H1 (cell line): ENCODE data around the gene MPPED1. TPM values are rescaled to one million over a fixed set of nuclear protein-coding genes. Genes with fewer than 3 reads are reported as not detected.
A peak's percentile ranks its signal among the peaks of the same experiment; 100 is the strongest.

Source experiments
- CTCF ChIA-PET: fragments of 300-600 bp; sonication (Branson Sonifier 250); formaldehyde crosslinking; loops from one replicate; lab custom pipeline; 2021; ENCODE audit not compliant: partially characterized antibody; lab: Charles Lee
- POLR2A ChIA-PET: fragments of 300-600 bp; sonication (Branson Sonifier 250); formaldehyde crosslinking; loops from one replicate; lab custom pipeline; 2021; ENCODE audit warnings: inconsistent platforms; ENCODE audit not compliant: partially characterized antibody; lab: Charles Lee
- DNase-seq, 2 experiments: peaks; one replicate each; pipeline versions ENCODE4 v3.0.0 to v3.0.0-alpha.2; 2010 to 2022; ENCODE audit warnings: low spot score in 2 of 2, low read depth in 1 of 2, mixed read lengths in 1 of 2
- FAIRE-seq: peaks from 2 replicates; lab custom pipeline; 2011; peaks lifted over from hg19 to GRCh38; lab: Jason Lieb, UNC
- H2AFZ ChIP-seq: 2 replicates; pipeline ENCODE4 v1.8.1; 2012; ENCODE audit warnings: low read length, inconsistent platforms
- H2AK5ac ChIP-seq: 2 replicates; pipeline ENCODE4 v1.6.1; 2013; ENCODE audit warnings: low read depth, low read length
- H2BK120ac ChIP-seq: replicated peaks from 2 replicates; pipeline ENCODE3; 2013; ENCODE audit warnings: low read depth, low read length, inconsistent platforms
- H2BK12ac ChIP-seq: 2 replicates; pipeline ENCODE4 v1.6.1; 2013; ENCODE audit warnings: low read depth, low read length
- H2BK15ac ChIP-seq: 2 replicates; pipeline ENCODE4 v1.6.1; 2013; ENCODE audit warnings: low read length
- H2BK20ac ChIP-seq: 2 replicates; pipeline ENCODE4 v1.6.1; 2013; ENCODE audit warnings: low read length
- H2BK5ac ChIP-seq: 2 replicates; pipeline ENCODE4 v1.6.1; 2013; ENCODE audit warnings: low read depth, low read length
- H3K14ac ChIP-seq: 2 replicates; pipeline ENCODE4 v1.6.1; 2013; ENCODE audit warnings: inconsistent platforms; ENCODE audit not compliant: insufficient read length
- H3K18ac ChIP-seq: 2 replicates; pipeline ENCODE4 v1.6.1; 2013; ENCODE audit warnings: low read length; ENCODE audit errors: extremely low read depth
- H3K23ac ChIP-seq: 2 replicates; pipeline ENCODE4 v1.6.1; 2013; ENCODE audit warnings: inconsistent platforms; ENCODE audit not compliant: insufficient read length
- H3K23me2 ChIP-seq: 2 replicates; pipeline ENCODE4 v1.6.1; 2013; ENCODE audit warnings: low read depth, low read length
- H3K27ac ChIP-seq: 2 replicates; pipeline ENCODE4 v1.6.1; 2011; ENCODE audit warnings: low read depth, low read length, inconsistent platforms
- H3K27me3 ChIP-seq, 4 experiments: replicated peaks in 1 of 4; 1 replicate in 1 of 4; 2 replicates in 3 of 4; pipeline versions ENCODE4 v1.6.1 to v1.8.1; 2011 to 2013; ENCODE audit warnings: low read length in 3 of 4, mild to moderate bottlenecking in 3 of 4, inconsistent platforms in 2 of 4, mixed read lengths in 2 of 4, moderate library complexity in 1 of 4; ENCODE audit not compliant: control insufficient read depth in 3 of 4, insufficient read depth in 3 of 4; ENCODE audit errors: extremely low read depth in 1 of 4
- H3K36me3 ChIP-seq, 4 experiments: 2 replicates each; pipeline versions ENCODE4 v1.6.1 to v1.8.1; 2011 to 2013; ENCODE audit warnings: mild to moderate bottlenecking in 4 of 4, low read length in 3 of 4, moderate library complexity in 2 of 4, control low read depth in 1 of 4, inconsistent platforms in 1 of 4; ENCODE audit not compliant: insufficient read depth in 4 of 4, control insufficient read depth in 2 of 4
- H3K4ac ChIP-seq: replicated peaks from 2 replicates; pipeline ENCODE3; 2013; ENCODE audit warnings: low read length, low read depth, mixed read lengths, inconsistent platforms; ENCODE audit not compliant: insufficient read length
- H3K4me1 ChIP-seq, 4 experiments: replicated peaks in 1 of 4; 1 replicate in 1 of 4; 2 replicates in 3 of 4; pipeline versions ENCODE4 v1.6.1 to v1.8.1; 2011 to 2013; ENCODE audit warnings: low read length in 3 of 4, inconsistent platforms in 2 of 4, mixed read lengths in 1 of 4; ENCODE audit not compliant: insufficient read depth in 4 of 4, control insufficient read depth in 3 of 4
- H3K4me2 ChIP-seq, 2 experiments: 2 replicates each; pipeline versions ENCODE4 v1.6.1 to v1.8.1; 2011 to 2013; ENCODE audit warnings: low read depth in 2 of 2, low read length in 2 of 2, control low read depth in 1 of 2, inconsistent platforms in 1 of 2, mild to moderate bottlenecking in 1 of 2; ENCODE audit not compliant: insufficient read depth in 1 of 2
- H3K4me3 ChIP-seq, 4 experiments: fragments of 200-600, 300-600 bp in 1 of 4; sonication (generic), shearing (Covaris generic), sonication (Bioruptor Twin) in 1 of 4; 2 replicates each; pipeline versions ENCODE4 v1.5.1 to v1.8.1; 2011 to 2016; ENCODE audit warnings: low read length in 4 of 4, low read depth in 3 of 4, control low read depth in 2 of 4, inconsistent platforms in 2 of 4, mild to moderate bottlenecking in 2 of 4, mixed read lengths in 1 of 4, moderate library complexity in 1 of 4; ENCODE audit not compliant: insufficient read depth in 2 of 4; ENCODE audit errors: extremely low read depth in 1 of 4
- H3K56ac ChIP-seq: replicated peaks from 2 replicates; pipeline ENCODE3; 2013; ENCODE audit warnings: low read depth, mild to moderate bottlenecking, mixed read lengths, low read length, inconsistent platforms; ENCODE audit not compliant: insufficient read length
- H3K79me1 ChIP-seq: 2 replicates; pipeline ENCODE4 v1.6.1; 2013; ENCODE audit warnings: low read depth, low read length, control low read depth
- H3K79me2 ChIP-seq, 2 experiments: 2 replicates each; pipeline versions ENCODE4 v1.6.1 to v1.8.1; 2012 to 2013; ENCODE audit warnings: low read length in 2 of 2, mild to moderate bottlenecking in 2 of 2, inconsistent platforms in 1 of 2; ENCODE audit not compliant: insufficient read depth in 2 of 2, control insufficient read depth in 1 of 2
- H3K9ac ChIP-seq, 4 experiments: replicated peaks in 1 of 4; 1 replicate in 1 of 4; 2 replicates in 3 of 4; pipeline versions ENCODE4 v1.6.1 to v1.8.1; 2011 to 2013; ENCODE audit warnings: low read depth in 3 of 4, low read length in 3 of 4, control low read depth in 2 of 4, mild to moderate bottlenecking in 2 of 4, moderate library complexity in 2 of 4, inconsistent platforms in 1 of 4; ENCODE audit errors: extremely low read depth in 1 of 4
- H3K9me3 ChIP-seq, 2 experiments: 2 replicates each; pipeline versions ENCODE4 v1.6.1 to v1.8.1; 2012 to 2013; ENCODE audit warnings: mild to moderate bottlenecking in 2 of 2, moderate library complexity in 2 of 2, control low read depth in 1 of 2, inconsistent platforms in 1 of 2, low read depth in 1 of 2, low read length in 1 of 2, mixed read lengths in 1 of 2; ENCODE audit not compliant: insufficient read depth in 2 of 2
- H4K20me1 ChIP-seq, 2 experiments: replicated peaks in 1 of 2; 2 replicates each; pipeline versions ENCODE3 to v1.8.1; 2011 to 2013; ENCODE audit warnings: inconsistent platforms in 2 of 2, low read length in 2 of 2, mild to moderate bottlenecking in 1 of 2; ENCODE audit not compliant: insufficient read depth in 2 of 2, control insufficient read depth in 1 of 2
- H4K5ac ChIP-seq: 2 replicates; pipeline ENCODE4 v1.6.1; 2013; ENCODE audit warnings: low read length, low read depth, mixed read lengths, inconsistent platforms; ENCODE audit not compliant: insufficient read length
- H4K8ac ChIP-seq: 2 replicates; pipeline ENCODE4 v1.8.0; 2013; ENCODE audit warnings: mild to moderate bottlenecking, moderate library complexity, low read length, inconsistent platforms; ENCODE audit not compliant: insufficient read depth; ENCODE audit errors: extremely low read depth
- H4K91ac ChIP-seq: replicated peaks from 2 replicates; pipeline ENCODE3; 2013; ENCODE audit warnings: low read length, mixed read lengths, inconsistent platforms; ENCODE audit not compliant: insufficient read length
- CBX5 ChIP-seq: fragments of 300-800, 300-1000 bp; sonication (generic); IDR thresholded peaks from 2 replicates; pipeline ENCODE4 v1.7.1; 2016; ENCODE audit warnings: antibody characterized with exemption, low read length, low read depth
- CHD2 ChIP-seq: IDR thresholded peaks from 2 replicates; pipeline ENCODE4 v1.6.1; 2012; ENCODE audit warnings: low read length, improper control_type of control experiment
- CREB1 ChIP-seq: IDR thresholded peaks from 2 replicates; pipeline ENCODE4 v1.6.1; 2012; ENCODE audit warnings: inconsistent platforms
- CTBP2 ChIP-seq: IDR thresholded peaks from 2 replicates; pipeline ENCODE4 v1.7.0; 2011; ENCODE audit warnings: borderline replicate concordance, mild to moderate bottlenecking, moderate library complexity, mixed read lengths, low read length; ENCODE audit not compliant: insufficient read depth, insufficient read length
- CTCF ChIP-seq, 3 experiments: IDR thresholded peaks; 1 replicate in 2 of 3; 2 replicates in 1 of 3; pipeline versions ENCODE4 v1.5.1 to v1.6.1; 2011; ENCODE audit warnings: low read length in 3 of 3, mild to moderate bottlenecking in 3 of 3, inconsistent platforms in 2 of 3, low read depth in 1 of 3, moderate library complexity in 1 of 3; ENCODE audit not compliant: insufficient read depth in 1 of 3; ENCODE audit errors: control extremely low read depth in 1 of 3
- KDM1A ChIP-seq: fragments of 200-600, 300-600 bp; sonication (generic); IDR thresholded peaks from 2 replicates; pipeline ENCODE4 v1.7.1; 2016; ENCODE audit warnings: mild to moderate bottlenecking, low read length, borderline replicate concordance
- POLR2AphosphoS5 ChIP-seq: IDR thresholded peaks from 2 replicates; pipeline ENCODE4 v1.6.1; 2011; ENCODE audit warnings: low read depth, low read length
- RAD21 ChIP-seq, 2 experiments: IDR thresholded peaks in 1 of 2; conservative IDR thresholded peaks in 1 of 2; 2 replicates each; pipeline ENCODE4 v1.6.1; 2011; ENCODE audit warnings: low read depth in 2 of 2, low read length in 2 of 2, improper control_type of control experiment in 1 of 2, inconsistent platforms in 1 of 2, mild to moderate bottlenecking in 1 of 2, moderate library complexity in 1 of 2
- RNF2 ChIP-seq: fragments of 200-900, 300-1000 bp; sonication (generic); IDR thresholded peaks from 2 replicates; pipeline ENCODE4 v1.7.1; 2016; ENCODE audit warnings: borderline replicate concordance, low read depth, mild to moderate bottlenecking, antibody characterized with exemption, low read length; ENCODE audit not compliant: poor library complexity, severe bottlenecking; ENCODE audit errors: missing control alignments
- SP4 ChIP-seq: IDR thresholded peaks from 2 replicates; pipeline ENCODE4 v1.6.1; 2012; ENCODE audit warnings: low read length, inconsistent platforms
- TAF1 ChIP-seq: IDR thresholded peaks from 2 replicates; pipeline ENCODE4 v1.6.1; 2011; ENCODE audit warnings: mild to moderate bottlenecking, low read depth, low read length
- WGBS, 2 experiments: shearing (Covaris generic) in 1 of 2; methylation state at CpG; one replicate each; pipeline versions ENCODE4 v1.1.6 to v1.1.7; 2013 to 2015; ENCODE audit warnings: low lambda C conversion rate in 2 of 2, mixed read lengths in 2 of 2, inconsistent platforms in 1 of 2, low coverage in 1 of 2, missing lambda C conversion rate in 1 of 2; ENCODE audit not compliant: insufficient replicate concordance in 2 of 2, insufficient coverage in 1 of 2, insufficient read length in 1 of 2; ENCODE audit errors: extremely low coverage in 1 of 2, missing lambda C conversion rate in 1 of 2; 5-methylcytosine and 5-hydroxymethylcytosine counted together
- polyA plus RNA-seq, 7 experiments: library from polyadenylated mRNA; depleted of rRNA in 3 of 7; stranded (reverse) in 5 of 7; unstranded in 2 of 7; fragments of >200 nt in 5 of 7; fragments of 200-250 nt in 2 of 7; gene quantifications; 1 replicate in 5 of 7; 2 replicates in 1 of 7; 4 replicates in 1 of 7; pipeline versions ENCODE4 v1.2.1 to v1.2.3, GENCODE V29; 2011 to 2013; ENCODE audit warnings: missing spikeins in 2 of 7, mixed read lengths in 2 of 7
- total RNA-seq: library from RNA; stranded (reverse); fragmentation: NEBNext Ultra II Directional; extraction: Animal tissue kit (Norgen Biotek cat#: 25700); gene quantifications from 2 replicates; pipeline ENCODE4 v1.2.1, GENCODE V29; 2021

The MPPED1 gene
- total and polyA plus RNA-seq, 2 of the 8 experiments (the other 6 are each of a cell fraction or from before 2014, with no cell fraction given): 0.29 to 0.37 TPM

GRCh38 chr22:43515902-43516301 is 104.1 kb downstream of the MPPED1 start:
- H4K5ac ChIP-seq: no peak overlapping the region
- H2BK15ac ChIP-seq: no peak overlapping the region
- no peaks in the 10 kb centered on the region for H3K27me3 ChIP-seq
- no peak overlapping the region for H2BK120ac ChIP-seq
- no peaks in the 10 kb centered on the region for H3K9me3 ChIP-seq
- no peaks in the 10 kb centered on the region for H3K23me2 ChIP-seq
- no peaks in the 10 kb centered on the region; a peak in 1 of 8 replicates for H3K36me3 ChIP-seq
- H3K79me2 ChIP-seq: no peaks in the 10 kb centered on the region
- no peak overlapping the region for H3K27ac ChIP-seq
- no peak overlapping the region for H3K4ac ChIP-seq
- no peak overlapping the region for H2BK12ac ChIP-seq
- H4K8ac ChIP-seq: no peak overlapping the region
- no peak overlapping the region for H3K4me2 ChIP-seq
- ChIA-PET CTCF (interaction anchor here (0.6 to 3.2 kb wide), 41 partner anchors 8 to 1110 kb away, joined by 3 to 14 read pairs (median 3); no protein-coding TSS in a partner anchor), POLR2A (no interaction called here)
- no peak overlapping the region for H2AK5ac ChIP-seq
- no peak for FAIRE-seq
- H2AFZ ChIP-seq: no peak overlapping the region
- no peak overlapping the region for H2BK5ac ChIP-seq
- peak in 1 of 2 experiments; percentile 87 for DNase-seq
- peaks cover 0 to 2% (median 0%) of the 10 kb centered on the region in 4 experiments; a peak in 2 of 7 replicates for H3K4me1 ChIP-seq
- no peaks in the 10 kb centered on the region for H3K79me1 ChIP-seq
- H3K56ac ChIP-seq: no peak overlapping the region
- WGBS, 2 experiments: 78% methylated on average over 13 of the region's 13 CpGs; no CpG with 5 or more reads in 1 of the 2 experiments
- no peak overlapping the region for H3K4me3 ChIP-seq
- H3K9ac ChIP-seq: no peak overlapping the region
- H2BK20ac ChIP-seq: no peak overlapping the region
- no peak overlapping the region for H4K91ac ChIP-seq
- no peak overlapping the region for H3K23ac ChIP-seq
- no peak overlapping the region for H3K18ac ChIP-seq
- H4K20me1 ChIP-seq: no peaks in the 10 kb centered on the region
- H3K14ac ChIP-seq: no peak overlapping the region
- TF ChIP-seq CTBP2 (no peak), SP4 (no peak), CREB1 (no peak), CHD2 (no peak), CTCF (IDR thresholded peaks at IDR 0.05; ENCODE audit: control extremely low read depth in 1 of 3, insufficient read depth in 1 of 3, low read depth in 1 of 3, low read length in 3 of 3) (peak; percentile 80 to 89 (median 86)), RAD21 (IDR thresholded peaks at IDR 0.05 in 1 of 2, conservative IDR thresholded peaks at IDR 0.05 in 1 of 2; ENCODE audit: low read depth in 2 of 2, low read length in 2 of 2) (peak; percentile 63 to 79), RNF2 (no peak), KDM1A (no peak), TAF1 (no peak), CBX5 (no peak), POLR2AphosphoS5 (no peak)
